OCI-LY7 (cell line): ENCODE results near the gene CGAS.

ENCODE experiments used
- EZH2phosphoT487 ChIP-seq: fragments of 200-600 bp; sonication (generic); IDR thresholded peaks from 2 replicates; pipeline ENCODE4 v1.6.1; 2018; ENCODE audit warnings: low read depth, borderline replicate concordance, mild to moderate bottlenecking, mixed run types, antibody characterized with exemption, low read length, moderate library complexity, mixed read lengths
- TF ChIP-seq, protein P1 (sequence below): fragments of 200-600 bp; sonication (generic); conservative IDR thresholded peaks from 2 replicates; pipeline ENCODE4 v1.5.1; 2014; ENCODE audit warnings: mild to moderate bottlenecking, antibody characterized with exemption, low read length, moderate library complexity, mixed read lengths

DNA sequence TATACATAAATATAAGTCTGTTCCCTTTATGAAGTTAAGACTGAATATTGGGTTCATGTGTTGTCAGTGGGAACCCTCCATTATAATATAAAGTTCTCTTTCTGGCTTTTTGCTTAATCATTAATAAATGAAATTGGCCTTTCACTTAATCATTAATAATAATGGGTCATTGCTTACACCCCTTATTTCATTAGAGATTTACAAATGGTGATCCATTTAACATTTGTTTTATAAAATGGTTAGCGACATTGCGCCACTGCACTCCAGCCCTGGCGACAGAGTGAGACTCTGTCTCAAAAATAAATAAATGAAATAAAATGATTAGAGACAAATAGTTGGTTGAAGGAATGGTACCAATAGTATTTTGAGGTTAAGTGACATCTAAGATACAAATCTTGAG lies 39.0 kb downstream of the CGAS start:
- TF ChIP-seq, protein P1, sequence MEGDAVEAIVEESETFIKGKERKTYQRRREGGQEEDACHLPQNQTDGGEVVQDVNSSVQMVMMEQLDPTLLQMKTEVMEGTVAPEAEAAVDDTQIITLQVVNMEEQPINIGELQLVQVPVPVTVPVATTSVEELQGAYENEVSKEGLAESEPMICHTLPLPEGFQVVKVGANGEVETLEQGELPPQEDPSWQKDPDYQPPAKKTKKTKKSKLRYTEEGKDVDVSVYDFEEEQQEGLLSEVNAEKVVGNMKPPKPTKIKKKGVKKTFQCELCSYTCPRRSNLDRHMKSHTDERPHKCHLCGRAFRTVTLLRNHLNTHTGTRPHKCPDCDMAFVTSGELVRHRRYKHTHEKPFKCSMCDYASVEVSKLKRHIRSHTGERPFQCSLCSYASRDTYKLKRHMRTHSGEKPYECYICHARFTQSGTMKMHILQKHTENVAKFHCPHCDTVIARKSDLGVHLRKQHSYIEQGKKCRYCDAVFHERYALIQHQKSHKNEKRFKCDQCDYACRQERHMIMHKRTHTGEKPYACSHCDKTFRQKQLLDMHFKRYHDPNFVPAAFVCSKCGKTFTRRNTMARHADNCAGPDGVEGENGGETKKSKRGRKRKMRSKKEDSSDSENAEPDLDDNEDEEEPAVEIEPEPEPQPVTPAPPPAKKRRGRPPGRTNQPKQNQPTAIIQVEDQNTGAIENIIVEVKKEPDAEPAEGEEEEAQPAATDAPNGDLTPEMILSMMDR: no peak
- TF ChIP-seq EZH2phosphoT487: no peak
